Urinary bladder (tissue), 4 donors: ENCODE data around the gene ATG13. TPM values are rescaled to one million over a fixed set of nuclear protein-coding genes. Genes with fewer than 3 reads are reported as not detected.

Experiments used
- DNase-seq: peaks from one replicate; pipeline ENCODE4 v3.0.0-alpha.2; 2015; ENCODE audit errors: extremely low spot score
- H3K27ac ChIP-seq: one replicate; pipeline ENCODE4 v1.5.1; 2013; ENCODE audit warnings: low read depth, mild to moderate bottlenecking, moderate library complexity
- H3K36me3 ChIP-seq: one replicate; pipeline ENCODE4 v1.6.1; 2013; ENCODE audit warnings: mild to moderate bottlenecking, moderate library complexity; ENCODE audit not compliant: insufficient read depth
- H3K4me1 ChIP-seq: one replicate; pipeline ENCODE4 v1.6.1; 2013; ENCODE audit warnings: mild to moderate bottlenecking, moderate library complexity; ENCODE audit not compliant: insufficient read depth
- H3K4me3 ChIP-seq: one replicate; pipeline ENCODE4 v1.5.1; 2013; ENCODE audit warnings: low read depth, low read length
- WGBS: extraction: QIAGEN DNeasy Blood & Tissue Kit; methylation state at CpG from one replicate; pipeline ENCODE4 v1.1.7; 2013; 5-methylcytosine and 5-hydroxymethylcytosine counted together
- polyA plus RNA-seq: library from polyadenylated mRNA; stranded (reverse); fragments of 200-250 nt; gene quantifications from one replicate; pipeline ENCODE4 v1.2.3, GENCODE V29; 2013
- total RNA-seq: library from RNA; depleted of rRNA; stranded (reverse); fragments of >200 nt; gene quantifications from one replicate; pipeline ENCODE4 v1.2.3, GENCODE V29; 2014
- donor health status: healthy with polysubstance abuse.
- donor health status: healthy.

The ATG13 gene
- total and polyA plus RNA-seq, 2 donors, result 46.5 to 48.0 TPM

DNA sequence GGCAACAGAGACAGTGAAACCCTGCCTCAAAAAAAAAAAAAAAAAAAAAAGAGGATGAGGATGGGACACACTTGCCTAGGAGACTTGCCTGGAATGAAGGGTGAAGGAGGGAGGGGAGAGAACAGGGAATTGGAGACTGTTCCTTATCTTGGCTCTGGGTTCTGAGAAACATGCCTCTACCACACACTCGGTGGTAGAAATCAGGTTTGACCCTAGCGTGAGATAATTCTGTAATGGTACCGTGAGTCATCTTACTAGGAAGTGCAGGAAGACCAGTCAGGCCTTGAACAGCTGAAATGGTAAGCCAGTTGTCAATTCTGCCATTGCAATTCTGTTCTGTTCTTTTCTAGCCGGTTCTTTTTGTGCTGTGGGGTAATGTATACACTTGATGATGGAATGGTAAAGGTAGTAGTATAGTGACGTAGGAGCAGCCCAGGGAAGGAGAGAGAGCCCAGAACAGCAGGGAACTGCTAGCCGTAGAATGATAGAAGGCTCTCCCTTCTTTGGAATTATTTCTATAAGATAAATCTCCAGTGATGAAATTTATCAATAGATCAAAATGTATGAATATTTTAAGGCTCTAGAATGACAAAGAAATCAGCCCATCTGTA is 19.6 kb upstream of the ATG13 start:
- no peak overlapping the region for H3K27ac ChIP-seq
- no peak overlapping the region for H3K4me3 ChIP-seq
- whole genome bisulfite sequencing, result 80% methylated on average over 6 of the region's 6 CpGs
- no peaks in the 10 kb centered on the region for H3K36me3 ChIP-seq
- H3K4me1 ChIP-seq, result no peaks in the 10 kb centered on the region
- no peak for DNase-seq

- Histone ChIP-seq H3K27ac (no peak overlapping the region), H3K4me3 (no peak overlapping the region), H3K4me1 (no peaks in the 10 kb centered on the region), H3K36me3 (no peaks in the 10 kb centered on the region)
- WGBS, result 80% methylated on average over 8 of the region's 8 CpGs
- no peak for DNase-seq
Measured at GRCh38 chr11:46599340-46600193, 17.8 kb upstream of the ATG13 start.

- Histone ChIP-seq H3K36me3 (no peaks in the 10 kb centered on the region), H3K4me3 (no peak overlapping the region), H3K27ac (no peak overlapping the region), H3K4me1 (no peaks in the 10 kb centered on the region)
- WGBS, result 63% methylated on average over 3 of the region's 3 CpGs
- no peak for DNase-seq
Measured at GRCh38 chr11:46600194-46600960, 17.0 kb upstream of the ATG13 start.

- Histone ChIP-seq H3K4me1 (no peaks in the 10 kb centered on the region), H3K4me3 (no peak overlapping the region), H3K36me3 (no peaks in the 10 kb centered on the region), H3K27ac (no peak overlapping the region)
- 76% methylated on average over 1 of the region's 1 CpG for WGBS
- DNase-seq, result no peak
Measured at GRCh38 chr11:46601129-46601528, 16.2 kb upstream of the ATG13 start.

- no peak overlapping the region for H3K4me3 ChIP-seq
- WGBS, result 91% methylated on average over 15 of the region's 15 CpGs
- no peaks in the 10 kb centered on the region for H3K36me3 ChIP-seq
- DNase-seq, result no peak
- no peaks in the 10 kb centered on the region for H3K4me1 ChIP-seq
- H3K27ac ChIP-seq, result no peak overlapping the region
Measured at GRCh38 chr11:46603704-46604308, 13.5 kb upstream of the ATG13 start.

GRCh38 chr11:46604796-46605195 is 12.6 kb upstream of the ATG13 start:
- WGBS, result 90% methylated on average over 1 of the region's 1 CpG
- Histone ChIP-seq H3K36me3 (no peaks in the 10 kb centered on the region), H3K27ac (no peak overlapping the region), H3K4me3 (no peak overlapping the region), H3K4me1 (no peaks in the 10 kb centered on the region)
- no peak for DNase-seq

DNA sequence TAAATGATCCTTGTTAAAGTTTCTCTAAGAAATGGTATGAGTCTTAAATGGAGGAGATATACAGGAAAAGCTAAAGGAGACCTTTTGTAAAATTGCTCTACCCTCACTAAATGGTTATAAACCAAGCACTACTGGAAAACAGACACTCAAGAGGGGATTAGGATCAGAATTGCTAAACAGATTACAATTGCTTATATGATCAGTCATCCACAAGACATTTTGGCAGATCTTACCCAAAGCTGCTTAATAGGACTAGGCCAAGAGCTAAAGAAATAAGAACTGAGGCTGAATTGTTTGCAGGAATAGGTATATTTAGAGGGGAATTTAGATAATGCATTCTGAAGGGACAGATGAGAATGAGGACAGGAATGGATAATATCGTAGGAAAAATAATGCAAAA is 9.8 kb upstream of the ATG13 start:
- no peak overlapping the region for H3K27ac ChIP-seq
- DNase-seq, result no peak
- no peak overlapping the region for H3K4me3 ChIP-seq
- no peaks in the 10 kb centered on the region for H3K4me1 ChIP-seq
- H3K36me3 ChIP-seq, result no peaks in the 10 kb centered on the region
- WGBS, result 58% methylated on average over 1 of the region's 1 CpG

GRCh38 chr11:46609386-46609785 is 8.0 kb upstream of the ATG13 start:
- 94% methylated on average over 6 of the region's 6 CpGs for WGBS
- no peak overlapping the region for H3K4me3 ChIP-seq
- H3K4me1 ChIP-seq, result no peaks in the 10 kb centered on the region

GRCh38 chr11:46611526-46612304 is 5.6 kb upstream of the ATG13 start:
- Histone ChIP-seq H3K4me3 (no peak overlapping the region), H3K36me3 (no peaks in the 10 kb centered on the region), H3K4me1 (no peaks in the 10 kb centered on the region), H3K27ac (no peak overlapping the region)
- DNase-seq, result no peak
- 86% methylated on average over 5 of the region's 5 CpGs for WGBS

More at GRCh38 chr11:46609386-46609785, 8.0 kb upstream of the ATG13 start:
- H3K36me3 ChIP-seq, result no peaks in the 10 kb centered on the region
- no peak for DNase-seq
- H3K27ac ChIP-seq, result no peak overlapping the region

GRCh38 chr11:46612326-46612725 is 5.0 kb upstream of the ATG13 start:
- WGBS, result 93% methylated on average over 2 of the region's 2 CpGs
- DNase-seq, result no peak
- Histone ChIP-seq H3K36me3 (no peaks in the 10 kb centered on the region), H3K4me1 (no peaks in the 10 kb centered on the region), H3K27ac (no peak overlapping the region), H3K4me3 (no peak overlapping the region)

- peaks cover 3% of the 10 kb centered on the region for H3K4me1 ChIP-seq
- H3K36me3 ChIP-seq, result no peaks in the 10 kb centered on the region
- DNase-seq, result no peak
- 95% methylated on average over 7 of the region's 7 CpGs for WGBS
- no peak overlapping the region for H3K4me3 ChIP-seq
- no peak overlapping the region for H3K27ac ChIP-seq
Measured at GRCh38 chr11:46615756-46616155, 1.6 kb upstream of the ATG13 start.

DNA sequence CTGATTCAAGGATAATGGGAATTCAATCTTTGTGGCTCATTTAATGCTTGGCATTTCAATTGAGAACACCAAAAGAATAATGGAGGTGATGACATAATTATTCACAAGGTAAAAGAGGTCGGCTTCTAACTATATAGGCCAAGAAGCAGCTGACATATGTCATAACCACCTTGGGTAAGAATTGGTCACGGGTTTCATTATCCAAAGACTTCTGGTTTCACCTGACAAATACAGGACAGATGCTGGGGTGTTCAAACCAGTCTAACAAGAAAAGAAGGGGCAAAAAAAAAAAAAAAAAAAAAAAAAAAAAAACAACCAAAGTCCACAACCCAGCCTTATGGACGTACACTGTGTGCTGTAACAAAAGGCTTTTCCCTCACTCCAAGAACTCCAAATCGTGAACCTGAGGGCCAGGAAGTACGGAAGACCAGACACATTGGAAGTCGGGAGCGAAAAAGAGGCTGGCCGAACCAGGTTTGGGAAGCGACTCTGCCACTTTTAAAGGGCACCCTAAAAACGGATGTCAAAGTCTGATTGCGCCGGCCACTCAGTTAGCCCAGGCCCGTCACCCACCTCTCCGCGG is 711 bp upstream of the ATG13 start:
- Histone ChIP-seq H3K36me3 (no peaks in the 10 kb centered on the region), H3K4me1 (peaks cover 3% of the 10 kb centered on the region), H3K4me3 (peak overlapping the region; percentile 85), H3K27ac (peak overlapping the region; percentile 87)
- peak; percentile 31 for DNase-seq
- WGBS, result 2% methylated on average over 15 of the region's 15 CpGs

GRCh38 chr11:46617972-46618314 is 590 bp downstream of the ATG13 start:
- DNase-seq, result no peak
- H3K4me1 ChIP-seq, result peaks cover 3% of the 10 kb centered on the region
- WGBS, result 6% methylated on average over 9 of the region's 9 CpGs
- peak overlapping the region; percentile 85 for H3K4me3 ChIP-seq
- H3K36me3 ChIP-seq, result no peaks in the 10 kb centered on the region
- H3K27ac ChIP-seq, result peak overlapping the region; percentile 87
